GM23248 (cell line): ENCODE results near the gene DST.

Experiments
- EZH2 ChIP-seq: fragments of 200-600 bp; sonication (generic); IDR thresholded peaks from 2 replicates; pipeline ENCODE4 v1.6.1; 2018; ENCODE audit warnings: antibody characterized with exemption, mild to moderate bottlenecking; ENCODE audit not compliant: insufficient read depth, poor library complexity, severe bottlenecking
- EZH2phosphoT487 ChIP-seq: fragments of 200-600 bp; sonication (generic); IDR thresholded peaks from 2 replicates; pipeline ENCODE4 v1.6.1; 2018; ENCODE audit warnings: antibody characterized with exemption, moderate library complexity, mild to moderate bottlenecking, low read depth; ENCODE audit not compliant: insufficient read depth

DNA sequence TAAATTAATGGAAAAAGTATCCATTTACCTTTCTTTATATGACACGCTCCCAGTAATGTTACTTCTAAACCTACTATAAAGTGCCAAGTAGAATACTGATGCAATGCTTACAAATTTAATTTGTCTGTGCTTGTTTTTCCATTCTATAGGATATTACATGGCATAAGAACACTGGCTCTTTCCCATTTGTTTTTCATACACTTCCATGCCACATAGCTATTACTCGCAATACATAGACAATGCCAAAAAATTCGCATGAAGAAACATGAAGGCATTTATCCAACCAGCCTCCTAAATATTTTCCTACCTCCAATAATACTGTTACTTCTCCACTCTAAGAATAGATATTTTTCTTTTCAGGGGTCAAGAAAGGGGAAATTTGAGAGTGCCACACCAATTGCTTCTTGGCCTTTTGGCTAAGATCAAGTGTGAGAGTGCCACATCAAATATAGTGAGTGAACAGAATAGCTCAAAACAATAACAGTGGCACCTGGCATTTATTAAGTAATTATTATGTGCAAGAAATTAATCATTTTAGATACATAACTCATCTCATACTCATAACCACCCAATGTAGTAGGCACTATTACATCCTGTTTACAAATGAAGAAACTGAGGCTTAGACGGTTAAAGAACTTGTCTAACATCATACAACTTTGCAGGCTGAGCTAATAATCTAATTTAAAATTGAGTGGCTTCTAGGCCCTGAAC lies 845 bp upstream of the DST start:
- no peak for TF ChIP-seq EZH2phosphoT487
- no peak for TF ChIP-seq EZH2
